GM10266 (cell line): ENCODE measurements around the gene LRRTM4.

Experiments used
- DNase-seq: peaks from one replicate; pipeline ENCODE4 v3.0.0; 2012; ENCODE audit errors: extremely low spot score
- CTCF ChIP-seq: IDR thresholded peaks from 2 replicates; pipeline ENCODE4 v1.5.1; 2012; ENCODE audit warnings: mild to moderate bottlenecking, low read depth; ENCODE audit not compliant: control insufficient read depth, insufficient read depth; ENCODE audit errors: missing control alignments

Gene LRRTM4

DNA sequence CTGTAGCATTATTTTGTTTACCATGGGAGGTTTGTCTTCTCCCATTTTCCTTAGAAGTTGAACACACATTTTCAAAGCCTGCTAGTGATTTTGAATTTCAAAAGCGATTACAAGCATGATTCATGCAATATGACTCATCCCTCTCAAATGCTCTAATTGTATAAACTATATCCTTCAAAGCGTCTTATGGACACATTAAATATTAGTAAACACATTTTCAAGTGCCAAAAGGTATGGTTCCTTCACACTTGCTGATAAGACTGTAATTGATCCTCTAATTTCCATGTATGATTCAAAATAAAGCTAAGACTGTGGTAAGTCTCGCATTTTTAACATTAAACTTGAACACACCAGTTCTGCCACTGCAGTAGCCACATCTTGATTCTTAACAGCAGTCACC lies 512.9 kb downstream of the LRRTM4 start:
- no peak for TF ChIP-seq CTCF
- no peak for DNase-seq

DNA sequence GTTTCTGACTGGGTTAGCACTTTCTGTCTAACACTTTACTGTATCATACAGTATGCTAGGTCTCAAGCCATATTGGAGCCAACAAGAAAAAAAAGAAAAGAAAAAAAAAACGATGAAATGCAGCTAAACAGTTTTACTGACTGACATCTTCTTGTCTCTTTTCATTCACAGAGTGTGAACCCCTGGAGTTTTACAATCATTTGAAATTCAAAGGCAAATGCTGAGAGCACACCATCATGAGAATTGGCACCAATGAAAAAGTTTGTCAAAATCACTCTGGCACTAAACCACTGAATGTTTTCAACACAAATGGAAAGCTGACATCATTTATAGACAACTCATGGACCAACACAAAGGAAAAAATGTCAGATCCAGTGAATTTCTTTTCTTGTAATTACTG lies 513.3 kb downstream of the LRRTM4 start:
- DNase-seq = no peak
- TF ChIP-seq CTCF = no peak

GRCh38 chr2:77007686-77008085 lies 514.5 kb downstream of the LRRTM4 start:
- no peak for TF ChIP-seq CTCF
- no peak for DNase-seq

DNA sequence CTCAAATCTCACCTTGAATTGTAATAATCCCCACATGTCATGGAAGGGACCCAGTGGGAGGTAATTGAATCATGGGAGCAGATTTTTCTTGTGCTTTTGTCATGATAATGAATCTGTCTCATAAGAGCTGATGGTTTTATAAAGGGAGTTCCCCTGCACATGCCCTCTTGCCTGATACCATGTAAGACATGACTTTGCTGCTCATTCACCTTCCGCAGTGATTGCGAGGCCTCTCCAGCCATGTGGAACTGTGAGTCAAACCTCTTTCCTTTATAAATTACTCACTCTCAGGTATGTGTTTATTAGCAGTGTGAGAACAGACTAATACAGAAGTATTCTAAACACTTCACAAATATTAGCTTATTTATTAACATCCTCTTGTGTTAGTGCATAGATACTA lies 516.7 kb downstream of the LRRTM4 start:
- TF ChIP-seq CTCF = no peak

GRCh38 chr2:77001895-77002294 lies 520.3 kb downstream of the LRRTM4 start:
- DNase-seq = no peak
- TF ChIP-seq CTCF = no peak

More for the DNA sequence above, 516.7 kb downstream of the LRRTM4 start:
- DNase-seq = no peak

GRCh38 chr2:76998704-76999103 lies 523.5 kb downstream of the LRRTM4 start:
- DNase-seq = no peak
- no peak for TF ChIP-seq CTCF

GRCh38 chr2:76998152-76998551 lies 524.0 kb downstream of the LRRTM4 start:
- no peak for DNase-seq
- TF ChIP-seq CTCF = no peak
